Measurements from ENCODE around the gene MRPS31. TPM values are rescaled to one million over a fixed set of nuclear protein-coding genes. Genes with fewer than 3 reads are reported as not detected.
"Not testable (repeated sequence)": the region's sequence is repeated elsewhere in the genome, so short reads cannot be mapped to it uniquely, and the experiment has no call there.

MRPS31 gene
- total RNA-seq, 1 experiment from 2014 or later = 22.8 TPM

DNA sequence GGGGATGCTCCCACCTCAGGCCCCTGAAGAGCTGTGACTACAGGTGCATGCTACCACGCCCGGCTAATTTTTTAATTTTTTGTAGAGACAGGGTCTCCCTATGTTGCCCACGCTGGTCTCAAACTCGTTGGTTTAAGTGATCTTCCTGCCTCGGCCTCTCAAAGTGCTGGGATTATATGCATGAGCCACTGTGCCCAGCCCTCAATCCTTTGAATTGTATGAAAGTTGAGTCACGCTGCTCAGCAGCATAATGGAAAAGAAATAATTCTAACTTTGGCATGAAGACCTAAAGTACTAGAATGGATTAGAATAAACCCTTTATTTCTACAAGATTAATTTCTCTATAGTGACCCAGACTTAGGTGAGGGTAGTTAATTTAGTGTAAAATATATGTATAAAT is 42.4 kb downstream of the MRPS31 start:
- BruUV-seq (replicated peaks) = no TSS peak
- Histone ChIP-seq H2AFZ (ENCODE audit: low read depth, low read length, poor library complexity, severe bottlenecking) (no peak overlapping the region), H4K20me1 (ENCODE audit: insufficient read depth) (no peaks in the 10 kb centered on the region), H3K4me2 (ENCODE audit: low read length) (no peak overlapping the region), H3K9me3 (ENCODE audit: control insufficient read depth in 1 of 2, insufficient read depth in 1 of 2, low read depth in 1 of 2, low read length in 2 of 2) (no peaks in the 10 kb centered on the region), H3K9me2 (ENCODE audit: insufficient read depth) (no peaks in the 10 kb centered on the region), H3K9ac (ENCODE audit: low read length) (no peak overlapping the region), H3K79me2 (ENCODE audit: insufficient read depth, low read length) (no peaks in the 10 kb centered on the region), H3K36me3 (ENCODE audit: control insufficient read depth in 1 of 2, insufficient read depth in 2 of 2, low read length in 2 of 2) (peaks cover 0 to 4% of the 10 kb centered on the region in 2 experiments; a peak in 1 of 4 replicates), H3K4me1 (ENCODE audit: control insufficient read depth in 1 of 2, insufficient read depth in 2 of 2, low read length in 2 of 2) (no peaks in the 10 kb centered on the region), H3K4me3 (replicated peaks in 1 of 2; ENCODE audit: low read depth in 1 of 2, low read length in 2 of 2) (no peak overlapping the region), H3K27ac (ENCODE audit: low read depth, low read length) (no peak overlapping the region), H3K27me3 (ENCODE audit: insufficient read depth, low read length) (no peaks in the 10 kb centered on the region)
- RAD21 ChIA-PET (ENCODE audit: low non-redundant PET in 1 of 2, low total read pairs in 2 of 2, uncharacterized antibody in 2 of 2, unreplicated experiment in 2 of 2) = no interaction called here
- POLR2A ChIA-PET = no interaction called here
- no peak for TF ChIP-seq CBX3 (IDR thresholded peaks at IDR 0.05; ENCODE audit: low read depth)
- no peak for TF ChIP-seq POLR2A (IDR thresholded peaks at IDR 0.05; ENCODE audit: borderline replicate concordance, extremely low read depth, insufficient read depth, insufficient read length)
- TF ChIP-seq, protein P1, sequence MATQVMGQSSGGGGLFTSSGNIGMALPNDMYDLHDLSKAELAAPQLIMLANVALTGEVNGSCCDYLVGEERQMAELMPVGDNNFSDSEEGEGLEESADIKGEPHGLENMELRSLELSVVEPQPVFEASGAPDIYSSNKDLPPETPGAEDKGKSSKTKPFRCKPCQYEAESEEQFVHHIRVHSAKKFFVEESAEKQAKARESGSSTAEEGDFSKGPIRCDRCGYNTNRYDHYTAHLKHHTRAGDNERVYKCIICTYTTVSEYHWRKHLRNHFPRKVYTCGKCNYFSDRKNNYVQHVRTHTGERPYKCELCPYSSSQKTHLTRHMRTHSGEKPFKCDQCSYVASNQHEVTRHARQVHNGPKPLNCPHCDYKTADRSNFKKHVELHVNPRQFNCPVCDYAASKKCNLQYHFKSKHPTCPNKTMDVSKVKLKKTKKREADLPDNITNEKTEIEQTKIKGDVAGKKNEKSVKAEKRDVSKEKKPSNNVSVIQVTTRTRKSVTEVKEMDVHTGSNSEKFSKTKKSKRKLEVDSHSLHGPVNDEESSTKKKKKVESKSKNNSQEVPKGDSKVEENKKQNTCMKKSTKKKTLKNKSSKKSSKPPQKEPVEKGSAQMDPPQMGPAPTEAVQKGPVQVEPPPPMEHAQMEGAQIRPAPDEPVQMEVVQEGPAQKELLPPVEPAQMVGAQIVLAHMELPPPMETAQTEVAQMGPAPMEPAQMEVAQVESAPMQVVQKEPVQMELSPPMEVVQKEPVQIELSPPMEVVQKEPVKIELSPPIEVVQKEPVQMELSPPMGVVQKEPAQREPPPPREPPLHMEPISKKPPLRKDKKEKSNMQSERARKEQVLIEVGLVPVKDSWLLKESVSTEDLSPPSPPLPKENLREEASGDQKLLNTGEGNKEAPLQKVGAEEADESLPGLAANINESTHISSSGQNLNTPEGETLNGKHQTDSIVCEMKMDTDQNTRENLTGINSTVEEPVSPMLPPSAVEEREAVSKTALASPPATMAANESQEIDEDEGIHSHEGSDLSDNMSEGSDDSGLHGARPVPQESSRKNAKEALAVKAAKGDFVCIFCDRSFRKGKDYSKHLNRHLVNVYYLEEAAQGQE (IDR thresholded peaks at IDR 0.05; ENCODE audit: low read depth) = no peak
- no peak for TF ChIP-seq YY1 (IDR thresholded peaks at IDR 0.05; ENCODE audit: extremely low read depth, insufficient replicate concordance, low read depth, low read length)
- TF ChIP-seq, protein P2, sequence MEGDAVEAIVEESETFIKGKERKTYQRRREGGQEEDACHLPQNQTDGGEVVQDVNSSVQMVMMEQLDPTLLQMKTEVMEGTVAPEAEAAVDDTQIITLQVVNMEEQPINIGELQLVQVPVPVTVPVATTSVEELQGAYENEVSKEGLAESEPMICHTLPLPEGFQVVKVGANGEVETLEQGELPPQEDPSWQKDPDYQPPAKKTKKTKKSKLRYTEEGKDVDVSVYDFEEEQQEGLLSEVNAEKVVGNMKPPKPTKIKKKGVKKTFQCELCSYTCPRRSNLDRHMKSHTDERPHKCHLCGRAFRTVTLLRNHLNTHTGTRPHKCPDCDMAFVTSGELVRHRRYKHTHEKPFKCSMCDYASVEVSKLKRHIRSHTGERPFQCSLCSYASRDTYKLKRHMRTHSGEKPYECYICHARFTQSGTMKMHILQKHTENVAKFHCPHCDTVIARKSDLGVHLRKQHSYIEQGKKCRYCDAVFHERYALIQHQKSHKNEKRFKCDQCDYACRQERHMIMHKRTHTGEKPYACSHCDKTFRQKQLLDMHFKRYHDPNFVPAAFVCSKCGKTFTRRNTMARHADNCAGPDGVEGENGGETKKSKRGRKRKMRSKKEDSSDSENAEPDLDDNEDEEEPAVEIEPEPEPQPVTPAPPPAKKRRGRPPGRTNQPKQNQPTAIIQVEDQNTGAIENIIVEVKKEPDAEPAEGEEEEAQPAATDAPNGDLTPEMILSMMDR (IDR thresholded peaks at IDR 0.05 in 2 of 3, conservative IDR thresholded peaks at IDR 0.05 in 1 of 3; ENCODE audit: borderline replicate concordance in 1 of 3, insufficient read depth in 1 of 3, low read depth in 2 of 3, low read length in 2 of 3) = no peak
- TF ChIP-seq RAD21 (IDR thresholded peaks at IDR 0.05; ENCODE audit: low read depth) = no peak
- TF ChIP-seq FOSL1 (IDR thresholded peaks at IDR 0.05; ENCODE audit: low read depth) = no peak
- no peak for TF ChIP-seq ZNF274 (IDR thresholded peaks at IDR 0.05; ENCODE audit: low read depth, low read length)
- TF ChIP-seq, protein P3, sequence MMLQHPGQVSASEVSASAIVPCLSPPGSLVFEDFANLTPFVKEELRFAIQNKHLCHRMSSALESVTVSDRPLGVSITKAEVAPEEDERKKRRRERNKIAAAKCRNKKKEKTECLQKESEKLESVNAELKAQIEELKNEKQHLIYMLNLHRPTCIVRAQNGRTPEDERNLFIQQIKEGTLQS (IDR thresholded peaks at IDR 0.05) = no peak
- no peak for TF ChIP-seq EZH2phosphoT487 (IDR thresholded peaks at IDR 0.05; ENCODE audit: borderline replicate concordance)
- TF ChIP-seq CEBPB (IDR thresholded peaks at IDR 0.05; ENCODE audit: low read depth) = no peak
- TF ChIP-seq EZH2 (IDR thresholded peaks at IDR 0.05) = no peak
- no peak for TF ChIP-seq POLR2AphosphoS5 (IDR thresholded peaks at IDR 0.05; ENCODE audit: low read depth, low read length)
- no peak for TF ChIP-seq EGR1 (IDR thresholded peaks at IDR 0.05; ENCODE audit: low read depth)
- DNase-seq (ENCODE audit: low read depth, low spot score) (no peak), ATAC-seq (no peak)
- intact Hi-C loops (cut with micrococcal nuclease) = no loop called here
- CTCF ChIA-PET = no interaction called here

DNA sequence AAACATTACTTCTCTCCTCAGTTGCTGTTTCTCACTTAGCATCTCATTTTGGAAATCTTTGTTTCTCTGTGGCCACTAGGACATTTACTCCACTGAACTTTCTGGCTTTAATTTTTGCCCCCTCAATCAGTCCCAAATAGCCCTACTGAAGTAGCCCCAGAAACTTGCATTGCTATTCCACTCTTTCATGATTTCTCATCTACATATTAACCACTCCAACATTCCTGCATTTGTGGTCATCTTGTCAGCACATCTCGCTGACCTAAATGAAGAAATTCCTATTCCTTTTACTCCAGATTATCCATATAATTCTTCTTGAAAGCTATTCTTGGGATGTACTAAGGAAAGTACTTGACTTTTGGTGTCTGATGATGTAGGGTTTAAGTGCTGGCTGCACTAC is 56.6 kb downstream of the MRPS31 start:
- CTCF ChIA-PET; H3K79me2 ChIP-seq (ENCODE audit: insufficient read depth, low read length); H3K27ac ChIP-seq (ENCODE audit: low read depth, low read length); H3K4me1 ChIP-seq (ENCODE audit: control insufficient read depth in 1 of 2, insufficient read depth in 2 of 2, low read length in 2 of 2); intact Hi-C loops (cut with micrococcal nuclease); RAD21 ChIA-PET (ENCODE audit: low non-redundant PET in 1 of 2, low total read pairs in 2 of 2, uncharacterized antibody in 2 of 2, unreplicated experiment in 2 of 2); POLR2A ChIA-PET; ATAC-seq; H3K9me3 ChIP-seq (ENCODE audit: control insufficient read depth in 1 of 2, insufficient read depth in 1 of 2, low read depth in 1 of 2, low read length in 2 of 2); H2AFZ ChIP-seq (ENCODE audit: low read depth, low read length, poor library complexity, severe bottlenecking); H4K20me1 ChIP-seq (ENCODE audit: insufficient read depth); H3K27me3 ChIP-seq (ENCODE audit: insufficient read depth, low read length); H3K9ac ChIP-seq (ENCODE audit: low read length); BruUV-seq (replicated peaks); H3K9me2 ChIP-seq (ENCODE audit: insufficient read depth); H3K36me3 ChIP-seq (ENCODE audit: control insufficient read depth in 1 of 2, insufficient read depth in 2 of 2, low read length in 2 of 2); H3K4me3 ChIP-seq (replicated peaks in 1 of 2; ENCODE audit: low read depth in 1 of 2, low read length in 2 of 2); DNase-seq (ENCODE audit: low read depth, low spot score); H3K4me2 ChIP-seq (ENCODE audit: low read length): not testable (repeated sequence)
